HepG2 (cell line): Measurements from ENCODE around the gene ENPP1. TPM values are rescaled to one million over a fixed set of nuclear protein-coding genes. Genes with fewer than 3 reads are reported as not detected.

Experiments
- HNRNPLL ChIP-seq: fragments of 200-400 bp; formaldehyde crosslinking; IDR thresholded peaks from 2 replicates; pipeline ENCODE4 v1.6.1; 2017; ENCODE audit warnings: mild to moderate bottlenecking, low read depth, low read length; ENCODE audit not compliant: poor library complexity, severe bottlenecking
- KDM3A ChIP-seq: IDR thresholded peaks from 2 replicates; pipeline ENCODE4 v1.6.1; 2018; ENCODE audit warnings: low read depth, missing compliant biosample characterization
- PHF20 ChIP-seq: sonication (generic); formaldehyde crosslinking; IDR thresholded peaks from 2 replicates; pipeline ENCODE4 v1.5.0; 2020; ENCODE audit warnings: mild to moderate bottlenecking, missing genetic modification reagents
- REL ChIP-seq: sonication (generic); formaldehyde crosslinking; conservative IDR thresholded peaks from 2 replicates; pipeline ENCODE4 v1.8.0; 2022; ENCODE audit warnings: mild to moderate bottlenecking, missing genetic modification reagents, moderate library complexity
- SALL1 ChIP-seq: sonication (generic); formaldehyde crosslinking; IDR thresholded peaks from 2 replicates; pipeline ENCODE4 v1.8.0; 2022; ENCODE audit warnings: mild to moderate bottlenecking, missing genetic modification reagents
- SAP130 ChIP-seq: IDR thresholded peaks from 2 replicates; pipeline ENCODE4 v1.6.1; 2016; ENCODE audit warnings: low read depth
- ZNF407 ChIP-seq: sonication (generic); formaldehyde crosslinking; IDR thresholded peaks from one replicate; pipeline ENCODE4 v1.5.1; 2020; ENCODE audit warnings: mild to moderate bottlenecking, missing genetic modification reagents; ENCODE audit errors: not compliant biosample characterization
- ZNF501 ChIP-seq: sonication (generic); formaldehyde crosslinking; IDR thresholded peaks from 2 replicates; pipeline ENCODE4 v1.5.1; 2020; ENCODE audit warnings: mild to moderate bottlenecking, moderate library complexity, missing genetic modification reagents
- polyA plus RNA-seq, 8 experiments: library from polyadenylated mRNA; depleted of rRNA in 3 of 8; stranded (reverse) in 7 of 8; unstranded in 1 of 8; fragments of >200 nt; fragmentation: Illumina TruSeq in 4 of 8; extraction: Trizol in 4 of 8; gene quantifications; 2 replicates each; pipeline versions ENCODE4 v1.2.1 to v1.2.3, GENCODE V29; 2011 to 2016; ENCODE audit warnings: low read depth in 4 of 8, missing spikeins in 1 of 8, mixed read lengths in 1 of 8; ENCODE audit not compliant: insufficient read depth in 1 of 8
- total RNA-seq, 5 experiments: library from RNA; depleted of rRNA; stranded (reverse); fragments of >200 nt; fragmentation: Illumina TruSeq; extraction: Trizol; gene quantifications; 2 replicates each; pipeline ENCODE4 v1.2.3, GENCODE V29; 2016; ENCODE audit warnings: low read depth in 1 of 5
- TF ChIP-seq, protein P1 (sequence below): sonication (generic); formaldehyde crosslinking; IDR thresholded peaks from 2 replicates; pipeline ENCODE4 v1.5.1; 2020; ENCODE audit warnings: mild to moderate bottlenecking, missing genetic modification reagents
- TF ChIP-seq, protein P2 (sequence below): sonication (generic); formaldehyde crosslinking; IDR thresholded peaks from 2 replicates; pipeline ENCODE4 v1.8.1; 2023; ENCODE audit warnings: mild to moderate bottlenecking, inconsistent platforms, moderate library complexity, missing genetic modification reagents, borderline replicate concordance
- TF ChIP-seq, protein P3 (sequence below): sonication (generic); formaldehyde crosslinking; IDR thresholded peaks from 2 replicates; pipeline ENCODE4 v1.4.0; 2020; ENCODE audit warnings: mild to moderate bottlenecking, low read depth, missing genetic modification reagents

The ENPP1 gene
- total and polyA plus RNA-seq, 2 of the 13 experiments (the other 11 are each of a cell fraction or from before 2014, with no cell fraction given) = 56.5 to 160 TPM

DNA sequence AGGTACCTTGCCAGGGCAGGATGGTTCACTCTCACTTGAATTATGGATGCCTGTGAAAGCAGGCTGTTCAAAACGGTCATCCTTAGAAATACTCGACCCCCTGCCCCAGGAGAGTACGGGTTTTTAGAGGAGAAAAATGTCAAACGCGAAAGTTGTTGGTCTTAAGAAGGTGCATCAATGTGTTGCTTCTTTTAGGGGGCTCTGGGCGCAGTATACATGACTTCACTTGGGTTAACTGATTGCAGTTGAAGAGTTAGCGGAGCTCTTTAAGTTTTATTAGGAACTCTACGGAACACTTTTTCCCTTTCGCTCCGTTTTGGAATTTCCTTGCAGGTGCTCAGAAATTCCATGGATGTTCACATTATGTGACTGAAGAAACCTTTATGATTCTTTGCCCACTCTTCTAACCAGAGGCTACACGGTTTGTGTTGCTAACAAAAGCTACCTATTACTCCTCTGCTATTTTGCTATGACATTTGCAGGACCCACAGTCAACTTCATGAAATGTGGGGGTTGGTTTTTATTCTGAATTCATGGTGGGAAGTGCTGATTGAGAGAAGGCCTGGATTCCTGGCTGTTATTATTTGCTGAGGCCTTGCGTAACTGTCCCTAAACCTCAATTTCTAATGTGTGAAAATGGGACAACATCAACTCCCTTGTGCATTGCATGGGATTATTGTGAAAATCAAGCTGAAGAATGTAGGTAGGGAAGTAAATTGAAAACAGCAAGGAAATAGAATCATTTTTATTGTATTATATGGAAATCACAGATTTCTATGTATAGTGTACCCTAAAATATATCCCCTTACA is 845 bp downstream of the ENPP1 start (continued):
- TF ChIP-seq, protein P1, sequence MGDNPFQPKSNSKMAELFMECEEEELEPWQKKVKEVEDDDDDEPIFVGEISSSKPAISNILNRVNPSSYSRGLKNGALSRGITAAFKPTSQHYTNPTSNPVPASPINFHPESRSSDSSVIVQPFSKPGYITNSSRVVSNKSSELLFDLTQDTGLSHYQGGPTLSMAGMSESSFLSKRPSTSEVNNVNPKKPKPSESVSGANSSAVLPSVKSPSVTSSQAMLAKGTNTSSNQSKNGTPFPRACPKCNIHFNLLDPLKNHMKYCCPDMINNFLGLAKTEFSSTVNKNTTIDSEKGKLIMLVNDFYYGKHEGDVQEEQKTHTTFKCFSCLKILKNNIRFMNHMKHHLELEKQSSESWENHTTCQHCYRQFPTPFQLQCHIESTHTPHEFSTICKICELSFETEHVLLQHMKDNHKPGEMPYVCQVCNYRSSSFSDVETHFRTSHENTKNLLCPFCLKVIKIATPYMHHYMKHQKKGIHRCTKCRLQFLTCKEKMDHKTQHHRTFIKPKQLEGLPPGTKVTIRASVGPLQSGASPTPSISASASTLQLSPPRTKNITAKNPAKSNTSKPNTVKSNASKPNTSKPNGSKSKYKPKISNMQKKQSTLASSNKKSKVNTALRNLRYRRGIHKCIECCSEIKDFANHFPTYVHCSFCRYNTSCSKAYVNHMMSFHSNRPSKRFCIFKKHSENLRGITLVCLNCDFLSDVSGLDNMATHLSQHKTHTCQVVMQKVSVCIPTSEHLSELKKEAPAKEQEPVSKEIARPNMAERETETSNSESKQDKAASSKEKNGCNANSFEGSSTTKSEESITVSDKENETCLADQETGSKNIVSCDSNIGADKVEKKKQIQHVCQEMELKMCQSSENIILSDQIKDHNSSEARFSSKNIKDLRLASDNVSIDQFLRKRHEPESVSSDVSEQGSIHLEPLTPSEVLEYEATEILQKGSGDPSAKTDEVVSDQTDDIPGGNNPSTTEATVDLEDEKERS (CRISPR knock-in tag) = peak; percentile 54; the same call in 1 of the 2 replicates
- TF ChIP-seq ZNF501 (CRISPR knock-in tag) = no peak; the same call in 1 of the 2 replicates
- TF ChIP-seq HNRNPLL = peak; percentile 52
- no peak for TF ChIP-seq KDM3A
- TF ChIP-seq, protein P2, sequence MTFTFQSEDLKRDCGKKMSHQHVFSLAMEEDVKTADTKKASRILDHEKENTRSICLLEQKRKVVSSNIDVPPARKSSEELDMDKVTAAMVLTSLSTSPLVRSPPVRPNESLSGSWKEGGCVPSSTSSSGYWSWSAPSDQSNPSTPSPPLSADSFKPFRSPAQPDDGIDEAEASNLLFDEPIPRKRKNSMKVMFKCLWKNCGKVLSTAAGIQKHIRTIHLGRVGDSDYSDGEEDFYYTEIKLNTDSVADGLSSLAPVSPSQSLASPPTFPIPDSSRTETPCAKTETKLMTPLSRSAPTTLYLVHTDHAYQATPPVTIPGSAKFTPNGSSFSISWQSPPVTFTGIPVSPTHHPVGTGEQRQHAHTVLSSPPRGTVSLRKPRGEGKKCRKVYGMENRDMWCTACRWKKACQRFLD (CRISPR knock-in tag) = no peak
- TF ChIP-seq, protein P3, sequence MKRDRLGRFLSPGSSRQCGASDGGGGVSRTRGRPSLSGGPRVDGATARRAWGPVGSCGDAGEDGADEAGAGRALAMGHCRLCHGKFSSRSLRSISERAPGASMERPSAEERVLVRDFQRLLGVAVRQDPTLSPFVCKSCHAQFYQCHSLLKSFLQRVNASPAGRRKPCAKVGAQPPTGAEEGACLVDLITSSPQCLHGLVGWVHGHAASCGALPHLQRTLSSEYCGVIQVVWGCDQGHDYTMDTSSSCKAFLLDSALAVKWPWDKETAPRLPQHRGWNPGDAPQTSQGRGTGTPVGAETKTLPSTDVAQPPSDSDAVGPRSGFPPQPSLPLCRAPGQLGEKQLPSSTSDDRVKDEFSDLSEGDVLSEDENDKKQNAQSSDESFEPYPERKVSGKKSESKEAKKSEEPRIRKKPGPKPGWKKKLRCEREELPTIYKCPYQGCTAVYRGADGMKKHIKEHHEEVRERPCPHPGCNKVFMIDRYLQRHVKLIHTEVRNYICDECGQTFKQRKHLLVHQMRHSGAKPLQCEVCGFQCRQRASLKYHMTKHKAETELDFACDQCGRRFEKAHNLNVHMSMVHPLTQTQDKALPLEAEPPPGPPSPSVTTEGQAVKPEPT (CRISPR knock-in tag) = no peak
- no peak for TF ChIP-seq SALL1 (CRISPR knock-in tag)
- 0 out of 2 replicates have a peak, but pooled peaks have one; percentile 2 for TF ChIP-seq SAP130 (CRISPR knock-in tag)
- TF ChIP-seq ZNF407 (CRISPR knock-in tag) = peak; percentile 17
- TF ChIP-seq PHF20 (CRISPR knock-in tag) = 0 out of 2 replicates have a peak, but pooled peaks have one; percentile 6
- TF ChIP-seq REL = 0 out of 2 replicates have a peak, but pooled peaks have one; percentile 51
